Kidney epithelial cell (primary cell): ENCODE results near the gene METRNL. TPM values are rescaled to one million over a fixed set of nuclear protein-coding genes. Genes with fewer than 3 reads are reported as not detected.
"Not testable (repeated sequence)": the region's sequence is repeated elsewhere in the genome, so short reads cannot be mapped to it uniquely, and the experiment has no call there.

Experiments used
- DNase-seq: peaks from one replicate; pipeline ENCODE4 v3.0.0-alpha.2; 2010; ENCODE audit warnings: low read depth
- H3K27me3 ChIP-seq: 2 replicates; pipeline ENCODE4 v1.6.0; 2011; ENCODE audit warnings: low read length; ENCODE audit not compliant: control insufficient read depth, insufficient read depth
- H3K36me3 ChIP-seq: 2 replicates; pipeline ENCODE4 v1.5.1; 2011; ENCODE audit warnings: low read length; ENCODE audit not compliant: control insufficient read depth, insufficient read depth
- H3K4me3 ChIP-seq: 2 replicates; pipeline ENCODE4 v1.5.1; 2011; ENCODE audit warnings: low read depth, mild to moderate bottlenecking, control low read depth, low read length
- total RNA-seq: library from RNA; depleted of rRNA; stranded (reverse); fragments of >200 nt; gene quantifications from 2 replicates; pipeline ENCODE4 v1.2.3, GENCODE V29; 2015
- TF ChIP-seq, protein P1 (sequence below): IDR thresholded peaks from 2 replicates; pipeline ENCODE4 v1.5.1; 2011; ENCODE audit warnings: mild to moderate bottlenecking, moderate library complexity, low read length, control low read depth, inconsistent platforms; ENCODE audit not compliant: insufficient read depth, poor library complexity, severe bottlenecking

METRNL gene
- total RNA-seq, 1 donor from 2014 or later = 91.5 TPM

DNA sequence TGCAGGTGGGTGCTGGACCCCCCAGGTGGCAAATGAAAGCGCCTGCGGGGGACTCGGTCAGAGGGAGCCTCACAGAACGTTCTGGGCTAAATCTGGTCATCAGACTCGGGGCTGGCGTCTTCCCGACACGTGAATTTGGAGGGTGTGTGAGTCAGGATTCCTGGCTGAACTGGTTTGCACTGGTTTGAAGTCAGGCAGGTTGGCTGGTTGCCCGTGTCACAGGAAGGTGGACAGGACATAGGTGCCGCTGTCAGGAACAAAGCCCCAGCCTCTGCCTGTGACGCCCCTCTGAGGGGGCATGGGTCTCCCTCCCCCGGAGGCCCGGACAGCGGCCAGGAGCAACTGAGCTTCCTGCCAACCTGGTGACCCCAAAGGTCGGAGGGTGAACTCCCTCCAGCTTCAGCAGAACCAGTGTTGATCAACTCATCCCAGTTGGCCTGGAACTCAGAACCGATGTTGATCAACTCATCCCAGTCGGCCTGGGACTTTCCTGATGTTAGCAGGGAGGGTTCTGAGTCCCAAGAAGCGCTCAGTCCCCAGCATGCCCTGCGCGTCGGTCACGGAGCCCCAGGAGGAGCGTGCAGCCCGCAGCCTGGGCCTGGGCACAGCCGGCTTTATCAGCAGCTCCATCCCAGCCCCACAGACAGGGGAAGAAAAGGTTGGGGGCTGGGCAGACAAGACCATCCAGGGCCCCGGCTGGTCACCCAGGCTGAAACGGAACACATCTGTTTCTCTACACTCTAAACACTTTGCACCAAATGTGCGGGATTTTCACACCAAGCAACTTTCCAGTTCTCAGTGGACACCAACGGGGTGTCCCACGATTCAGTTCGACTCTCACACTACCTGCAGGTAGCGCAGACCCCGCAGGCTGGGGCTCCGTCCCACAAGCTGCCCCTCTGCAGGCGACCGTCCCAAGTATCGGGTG lies 14.4 kb upstream of the METRNL start:
- TF ChIP-seq, protein P1, sequence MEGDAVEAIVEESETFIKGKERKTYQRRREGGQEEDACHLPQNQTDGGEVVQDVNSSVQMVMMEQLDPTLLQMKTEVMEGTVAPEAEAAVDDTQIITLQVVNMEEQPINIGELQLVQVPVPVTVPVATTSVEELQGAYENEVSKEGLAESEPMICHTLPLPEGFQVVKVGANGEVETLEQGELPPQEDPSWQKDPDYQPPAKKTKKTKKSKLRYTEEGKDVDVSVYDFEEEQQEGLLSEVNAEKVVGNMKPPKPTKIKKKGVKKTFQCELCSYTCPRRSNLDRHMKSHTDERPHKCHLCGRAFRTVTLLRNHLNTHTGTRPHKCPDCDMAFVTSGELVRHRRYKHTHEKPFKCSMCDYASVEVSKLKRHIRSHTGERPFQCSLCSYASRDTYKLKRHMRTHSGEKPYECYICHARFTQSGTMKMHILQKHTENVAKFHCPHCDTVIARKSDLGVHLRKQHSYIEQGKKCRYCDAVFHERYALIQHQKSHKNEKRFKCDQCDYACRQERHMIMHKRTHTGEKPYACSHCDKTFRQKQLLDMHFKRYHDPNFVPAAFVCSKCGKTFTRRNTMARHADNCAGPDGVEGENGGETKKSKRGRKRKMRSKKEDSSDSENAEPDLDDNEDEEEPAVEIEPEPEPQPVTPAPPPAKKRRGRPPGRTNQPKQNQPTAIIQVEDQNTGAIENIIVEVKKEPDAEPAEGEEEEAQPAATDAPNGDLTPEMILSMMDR = no peak
- Histone ChIP-seq H3K27me3 (peaks cover 4% of the 10 kb centered on the region), H3K4me3 (no peak overlapping the region), H3K36me3 (no peaks in the 10 kb centered on the region)
- DNase-seq = no peak

DNA sequence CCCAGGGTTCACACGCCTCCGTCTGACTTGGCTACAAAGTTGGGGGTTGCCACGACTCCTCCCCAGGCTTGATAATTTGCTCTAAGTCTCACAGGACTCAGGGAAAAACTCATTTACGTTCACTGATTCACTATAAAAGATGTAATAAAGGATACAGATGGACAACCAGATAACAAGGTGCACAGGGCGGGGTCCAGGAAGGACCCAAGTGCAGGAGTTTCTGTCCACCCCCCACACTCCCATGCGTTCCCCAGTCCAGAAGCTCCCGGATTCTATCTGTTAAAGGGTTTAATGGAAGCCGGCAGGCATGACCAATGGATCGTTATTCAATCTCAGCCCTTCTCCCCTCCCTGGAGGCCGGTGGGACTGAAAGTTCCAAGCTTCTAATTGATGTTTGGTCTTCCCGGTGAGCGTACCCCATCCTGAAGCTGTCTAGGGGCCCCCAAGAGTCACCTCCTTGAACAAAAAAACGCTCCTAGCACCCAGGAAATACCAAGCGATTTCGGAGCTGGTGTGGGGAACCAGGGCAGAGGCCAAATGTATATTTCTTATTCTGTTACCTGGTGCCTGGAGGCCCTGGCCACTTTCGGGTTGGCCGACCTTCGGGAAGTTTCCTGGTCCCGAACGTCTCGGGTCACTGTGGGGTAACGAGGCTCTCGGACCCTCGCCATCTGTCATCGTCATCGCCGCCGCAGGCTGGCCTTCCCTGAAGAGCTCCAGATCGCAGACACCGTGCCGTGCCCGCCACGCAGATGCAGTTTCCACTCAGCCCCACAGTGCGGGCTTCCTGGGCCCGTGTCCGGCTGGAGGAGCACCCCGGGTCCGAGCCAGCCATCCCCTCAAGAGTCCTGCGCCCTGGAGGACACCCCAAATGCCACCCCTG lies 13.5 kb upstream of the METRNL start:
- TF ChIP-seq, protein P1 = no peak
- DNase-seq = no peak
- H3K36me3 ChIP-seq = no peaks in the 10 kb centered on the region
- H3K4me3 ChIP-seq = no peak overlapping the region
- H3K27me3 ChIP-seq = peaks cover 8% of the 10 kb centered on the region

DNA sequence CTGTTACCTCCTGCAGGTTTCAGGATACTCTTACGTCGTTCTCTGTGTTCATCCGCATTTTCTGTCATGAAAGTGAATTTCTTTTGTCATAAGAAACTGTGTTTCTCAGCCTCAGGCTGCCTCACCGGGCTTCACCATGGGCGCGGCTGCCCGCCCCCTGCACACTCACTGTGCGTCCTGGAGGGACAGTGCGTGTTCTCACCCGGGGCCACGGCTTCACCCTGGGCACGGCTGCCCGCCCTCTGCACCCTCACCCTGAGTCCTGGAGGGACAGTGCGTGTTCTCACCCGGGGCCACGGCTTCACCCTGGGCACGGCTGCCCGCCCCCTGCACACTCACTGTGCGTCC lies 12.9 kb upstream of the METRNL start:
- H3K4me3 ChIP-seq, DNase-seq, H3K27me3 ChIP-seq, H3K36me3 ChIP-seq: not testable (repeated sequence)

DNA sequence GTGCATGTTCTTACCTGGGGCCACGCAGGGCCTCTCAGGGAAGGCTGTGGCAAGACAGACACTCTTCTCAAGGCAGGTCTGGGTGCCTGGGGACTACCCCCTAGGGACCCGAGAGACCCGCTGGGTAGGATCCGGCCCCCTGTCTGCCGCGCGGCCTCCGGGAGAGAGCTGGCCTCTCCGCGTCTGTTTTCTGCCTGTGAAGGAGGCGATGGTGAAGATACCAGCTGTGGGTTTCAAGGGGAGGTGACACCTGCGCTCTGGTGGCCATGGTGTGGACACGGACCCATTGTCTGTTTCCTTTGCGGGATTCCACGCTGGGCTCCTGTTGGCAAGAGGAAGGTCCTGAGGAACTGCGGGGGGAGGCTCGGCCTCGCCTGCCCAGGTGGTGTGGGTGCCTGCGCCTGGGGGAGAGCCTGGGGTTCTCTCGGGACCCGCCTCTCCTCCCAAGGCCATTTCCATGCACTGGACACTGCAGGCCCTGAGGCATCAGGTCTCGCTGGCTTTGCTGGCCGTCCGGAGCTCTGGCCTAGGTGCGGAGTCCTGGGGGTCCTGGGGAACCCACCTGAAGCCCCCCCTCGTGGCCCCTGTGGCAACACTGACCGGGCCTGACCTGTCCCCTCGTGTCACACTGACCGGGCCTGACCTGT lies 12.2 kb upstream of the METRNL start:
- TF ChIP-seq, protein P1 = no peak
- peaks cover 4% of the 10 kb centered on the region for H3K27me3 ChIP-seq

DNA sequence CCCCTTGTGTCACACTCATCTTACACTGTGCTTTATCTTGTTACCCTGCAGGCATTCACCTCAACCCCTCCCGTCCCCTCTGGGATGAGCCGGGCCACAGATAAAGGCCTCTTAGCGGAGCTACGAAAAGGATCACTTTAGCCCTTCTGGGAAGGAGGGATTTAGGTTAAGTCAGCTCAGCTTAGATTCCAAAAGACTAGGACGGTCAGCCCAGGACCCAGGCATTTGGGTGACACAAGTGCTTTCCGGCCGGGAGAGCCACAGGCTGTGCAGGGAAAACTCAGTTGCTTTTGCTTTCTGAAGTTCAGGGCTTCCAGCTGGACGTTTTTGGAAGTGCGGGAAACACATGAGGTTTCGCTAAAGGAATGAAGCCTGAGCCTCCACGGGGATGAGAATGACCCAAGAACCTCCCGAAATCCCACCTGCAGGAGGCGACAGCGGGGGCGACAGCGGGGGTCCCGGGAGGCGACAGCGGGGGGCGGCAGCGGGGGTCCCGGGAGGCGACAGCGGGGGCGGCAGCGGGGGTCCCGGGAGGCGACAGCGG lies 11.6 kb upstream of the METRNL start:
- Histone ChIP-seq H3K36me3 (no peaks in the 10 kb centered on the region), H3K4me3 (no peak overlapping the region), H3K27me3 (peaks cover 4% of the 10 kb centered on the region)
- no peak for DNase-seq
- TF ChIP-seq, protein P1 = no peak

More for the DNA sequence above, 12.2 kb upstream of the METRNL start:
- no peak for DNase-seq
- Histone ChIP-seq H3K36me3 (no peaks in the 10 kb centered on the region), H3K4me3 (no peak overlapping the region)
